ENCODE data around the gene MT1E. TPM values are rescaled to one million over a fixed set of nuclear protein-coding genes. Genes with fewer than 3 reads are reported as not detected.

Gene MT1E
- total and polyA plus RNA-seq, 2 of the 13 experiments (the other 11 are each of a cell fraction or from before 2014, with no cell fraction given) = 110 to 1,072 TPM

GRCh38 chr16:56603589-56603988 lies 22.0 kb upstream of the MT1E start (continued):
- TF ChIP-seq TARDBP (CRISPR knock-in tag; IDR thresholded peaks at IDR 0.05) = no peak
- 0 out of 2 replicates have a peak, but pooled peaks have one; percentile 10 for TF ChIP-seq CEBPG (CRISPR knock-in tag; IDR thresholded peaks at IDR 0.05)
- no peak for TF ChIP-seq ZNF598 (CRISPR knock-in tag; IDR thresholded peaks at IDR 0.05; ENCODE audit: borderline replicate concordance)
- TF ChIP-seq NFIB (CRISPR knock-in tag; IDR thresholded peaks at IDR 0.05; ENCODE audit: borderline replicate concordance) = no peak
- 0 out of 2 replicates have a peak, but pooled peaks have one; percentile 60 for TF ChIP-seq REPIN1 (CRISPR knock-in tag; IDR thresholded peaks at IDR 0.05; ENCODE audit: borderline replicate concordance, low read depth)
- TF ChIP-seq TCF12 (IDR thresholded peaks at IDR 0.05) = no peak
- TF ChIP-seq TCF12 (CRISPR knock-in tag; IDR thresholded peaks at IDR 0.05) = no peak
- 0 out of 2 replicates have a peak, but pooled peaks have one; percentile 31 for TF ChIP-seq SSRP1 (CRISPR knock-in tag; IDR thresholded peaks at IDR 0.05)
- no peak for TF ChIP-seq ZXDC (CRISPR knock-in tag; IDR thresholded peaks at IDR 0.05)
- no peak for TF ChIP-seq ATAD3A (CRISPR knock-in tag; IDR thresholded peaks at IDR 0.05)
- no peak for TF ChIP-seq ZMYM2 (CRISPR knock-in tag; IDR thresholded peaks at IDR 0.05)
- no peak for TF ChIP-seq AKAP8 (CRISPR knock-in tag; IDR thresholded peaks at IDR 0.05)
- TF ChIP-seq ZFP36L2 (CRISPR knock-in tag; IDR thresholded peaks at IDR 0.05) = no peak
- TF ChIP-seq ETV5 (CRISPR knock-in tag; IDR thresholded peaks at IDR 0.05; ENCODE audit: borderline replicate concordance) = peak; percentile 57; the same call in 1 of the 2 replicates
- no peak for TF ChIP-seq EP300 (IDR thresholded peaks at IDR 0.05; ENCODE audit: low read depth in 2 of 2, low read length in 2 of 2)
- TF ChIP-seq EP300 (CRISPR knock-in tag; IDR thresholded peaks at IDR 0.05; ENCODE audit: borderline replicate concordance) = no peak
- TF ChIP-seq NFATC3 (CRISPR knock-in tag; IDR thresholded peaks at IDR 0.05) = no peak
- TF ChIP-seq ZNF333 (CRISPR knock-in tag; IDR thresholded peaks at IDR 0.05; ENCODE audit: borderline replicate concordance) = peak; percentile 39; the same call in 1 of the 2 replicates
- TF ChIP-seq NFYB (CRISPR knock-in tag; IDR thresholded peaks at IDR 0.05) = no peak
- TF ChIP-seq, protein P1, sequence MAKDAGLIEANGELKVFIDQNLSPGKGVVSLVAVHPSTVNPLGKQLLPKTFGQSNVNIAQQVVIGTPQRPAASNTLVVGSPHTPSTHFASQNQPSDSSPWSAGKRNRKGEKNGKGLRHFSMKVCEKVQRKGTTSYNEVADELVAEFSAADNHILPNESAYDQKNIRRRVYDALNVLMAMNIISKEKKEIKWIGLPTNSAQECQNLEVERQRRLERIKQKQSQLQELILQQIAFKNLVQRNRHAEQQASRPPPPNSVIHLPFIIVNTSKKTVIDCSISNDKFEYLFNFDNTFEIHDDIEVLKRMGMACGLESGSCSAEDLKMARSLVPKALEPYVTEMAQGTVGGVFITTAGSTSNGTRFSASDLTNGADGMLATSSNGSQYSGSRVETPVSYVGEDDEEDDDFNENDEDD (CRISPR knock-in tag; IDR thresholded peaks at IDR 0.05; ENCODE audit: borderline replicate concordance) = no peak
- TF ChIP-seq, protein P2, sequence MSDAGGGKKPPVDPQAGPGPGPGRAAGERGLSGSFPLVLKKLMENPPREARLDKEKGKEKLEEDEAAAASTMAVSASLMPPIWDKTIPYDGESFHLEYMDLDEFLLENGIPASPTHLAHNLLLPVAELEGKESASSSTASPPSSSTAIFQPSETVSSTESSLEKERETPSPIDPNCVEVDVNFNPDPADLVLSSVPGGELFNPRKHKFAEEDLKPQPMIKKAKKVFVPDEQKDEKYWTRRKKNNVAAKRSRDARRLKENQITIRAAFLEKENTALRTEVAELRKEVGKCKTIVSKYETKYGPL (CRISPR knock-in tag; IDR thresholded peaks at IDR 0.05) = no peak
- TF ChIP-seq ZSCAN20 (CRISPR knock-in tag; IDR thresholded peaks at IDR 0.05; ENCODE audit: borderline replicate concordance) = no peak
- peak; percentile 46; the same call in 1 of the 2 replicates for TF ChIP-seq ZNF331 (CRISPR knock-in tag; IDR thresholded peaks at IDR 0.05)
- TF ChIP-seq ZNF772 (CRISPR knock-in tag; IDR thresholded peaks at IDR 0.05) = no peak
- no peak for TF ChIP-seq RFXANK (CRISPR knock-in tag; IDR thresholded peaks at IDR 0.05)
- TF ChIP-seq EZH2 (conservative IDR thresholded peaks at IDR 0.05; ENCODE audit: low read depth, low read length) = no peak
- TF ChIP-seq PRPF4 (IDR thresholded peaks at IDR 0.05; ENCODE audit: low read depth, low read length, poor library complexity, severe bottlenecking) = no peak
- TF ChIP-seq KAT7 (CRISPR knock-in tag; IDR thresholded peaks at IDR 0.05; ENCODE audit: borderline replicate concordance) = no peak

All from HepG2 (cell line).